Measurements from ENCODE around the gene SEL1L.

- TF ChIP-seq ZNF274 (IDR thresholded peaks at IDR 0.05; ENCODE audit: low read depth, low read length) = no peak
- no peak for TF ChIP-seq POLR2A (IDR thresholded peaks at IDR 0.05; ENCODE audit: borderline replicate concordance, extremely low read depth, insufficient read depth, insufficient read length)
- TF ChIP-seq CTCF (IDR thresholded peaks at IDR 0.05 in 2 of 3, conservative IDR thresholded peaks at IDR 0.05 in 1 of 3; ENCODE audit: borderline replicate concordance in 1 of 3, insufficient read depth in 1 of 3, low read depth in 2 of 3, low read length in 2 of 3) = no peak
- no peak for TF ChIP-seq SP1 (IDR thresholded peaks at IDR 0.05; ENCODE audit: low read depth)
- TF ChIP-seq SIN3A (IDR thresholded peaks at IDR 0.05; ENCODE audit: low read depth) = no peak
- no peak for TF ChIP-seq POLR2AphosphoS5 (IDR thresholded peaks at IDR 0.05; ENCODE audit: low read depth, low read length)
- TF ChIP-seq ELF1 (IDR thresholded peaks at IDR 0.05; ENCODE audit: borderline replicate concordance, low read depth) = no peak
- no peak for TF ChIP-seq EZH2phosphoT487 (IDR thresholded peaks at IDR 0.05; ENCODE audit: borderline replicate concordance)
These were observed 79.0 kb downstream of the SEL1L start for GRCh38 chr14:81454572-81455218.
